PC-3 (cell line): ENCODE results near the gene CNR2. TPM values are rescaled to one million over a fixed set of nuclear protein-coding genes. Genes with fewer than 3 reads are reported as not detected.

Experiments used
- ATAC-seq: fragments of 200-7000 bp; cut with Tn5 transposase; 2 replicates; pipeline ENCODE4 v1.9.1; 2020; ENCODE audit warnings: mild to moderate bottlenecking, moderate library complexity
- BruUV-seq: library from RNA; stranded (reverse); fragments of 400-500 nt; replicated peaks from 2 replicates; lab custom pipeline; 2021; lab: Mats Ljungman, UMichigan
- CTCF ChIA-PET: fragments of 300-600 bp; sonication (Branson Sonifier 250); formaldehyde crosslinking; loops from one replicate; lab custom pipeline; 2022; ENCODE audit warnings: antibody characterized with exemption; lab: Charles Lee
- POLR2A ChIA-PET: fragments of 300-600 bp; sonication (Branson Sonifier 250); formaldehyde crosslinking; loops from one replicate; lab custom pipeline; 2022; ENCODE audit warnings: antibody characterized with exemption; ENCODE audit not compliant: unreplicated experiment; lab: Charles Lee
- DNase-seq: peaks from one replicate; pipeline ENCODE4 v3.0.0-alpha.2; 2015
- H2AFZ ChIP-seq: fragments of 300-600 bp; sonication (generic); 2 replicates; pipeline ENCODE4 v1.6.0; 2016; ENCODE audit warnings: antibody characterized with exemption, low read length
- H3F3A ChIP-seq: fragments of 300-600 bp; sonication (generic); one replicate; pipeline ENCODE4 v1.6.0; 2017; ENCODE audit warnings: antibody characterized with exemption, low read length, control low read depth, mild to moderate bottlenecking; ENCODE audit not compliant: unreplicated experiment
- H3K27ac ChIP-seq: fragments of 300-600 bp; sonication (generic); 2 replicates; pipeline ENCODE4 v1.5.1; 2016; ENCODE audit warnings: mild to moderate bottlenecking, low read length
- H3K27me3 ChIP-seq: fragments of 300-600 bp; sonication (generic); 2 replicates; pipeline ENCODE4 v1.6.1; 2016; ENCODE audit warnings: low read length, mixed read lengths
- H3K36me3 ChIP-seq: fragments of 300-600 bp; sonication (generic); 2 replicates; pipeline ENCODE4 v1.6.1; 2016; ENCODE audit warnings: low read depth, mixed run types, low read length, mixed read lengths
- H3K4me1 ChIP-seq: fragments of 300-600 bp; sonication (generic); 2 replicates; pipeline ENCODE4 v1.5.1; 2016; ENCODE audit warnings: low read length; ENCODE audit not compliant: insufficient read depth
- H3K4me2 ChIP-seq: fragments of 300-600 bp; sonication (generic); 2 replicates; pipeline ENCODE4 v1.6.0; 2016; ENCODE audit warnings: low read length
- H3K4me3 ChIP-seq: fragments of 300-600 bp; sonication (generic); 2 replicates; pipeline ENCODE4 v1.5.1; 2016; ENCODE audit warnings: mild to moderate bottlenecking, low read length, mixed read lengths
- H3K79me2 ChIP-seq: fragments of 300-600 bp; sonication (generic); 2 replicates; pipeline ENCODE4 v1.6.1; 2017; ENCODE audit warnings: low read length, mixed read lengths
- H3K9ac ChIP-seq: fragments of 300-600 bp; sonication (generic); 2 replicates; pipeline ENCODE4 v1.6.0; 2016; ENCODE audit warnings: mild to moderate bottlenecking, low read length
- H3K9me2 ChIP-seq: fragments of 300-600 bp; sonication (generic); replicated peaks from 2 replicates; pipeline ENCODE4 v1.6.1; 2016; ENCODE audit warnings: mixed run types, low read length, mixed read lengths
- H3K9me3 ChIP-seq: fragments of 300-600 bp; sonication (generic); 2 replicates; pipeline ENCODE4 v1.6.1; 2016; ENCODE audit warnings: low read length, mixed read lengths
- H4K20me1 ChIP-seq: fragments of 300-600 bp; sonication (generic); 2 replicates; pipeline ENCODE4 v1.6.1; 2016; ENCODE audit warnings: low read length, mixed read lengths
- EZH2 ChIP-seq: fragments of 300-600 bp; sonication (generic); IDR thresholded peaks from one replicate; pipeline ENCODE4 v1.6.1; 2017; ENCODE audit warnings: antibody characterized with exemption, mild to moderate bottlenecking, low read length; ENCODE audit not compliant: unreplicated experiment
- EZH2phosphoT487 ChIP-seq: fragments of 300-600 bp; sonication (generic); IDR thresholded peaks from 2 replicates; pipeline ENCODE4 v1.6.1; 2018; ENCODE audit warnings: mild to moderate bottlenecking, antibody characterized with exemption, low read length, borderline replicate concordance
- intact Hi-C: fragments of 100-400 bp; cut with micrococcal nuclease; formaldehyde crosslinking; loops from 2 replicates; pipeline ENCODE4 v1.9.0; 2023
- total RNA-seq: library from RNA; depleted of rRNA; stranded (reverse); fragments of >200 nt; gene quantifications from 2 replicates; pipeline ENCODE4 v1.2.3, GENCODE V29; 2014
- TF ChIP-seq, protein P1 (sequence below): fragments of 300-600 bp; sonication (generic); conservative IDR thresholded peaks from 2 replicates; pipeline ENCODE4 v1.5.1; 2017; ENCODE audit warnings: antibody characterized with exemption, low read depth, mild to moderate bottlenecking, low read length

Gene CNR2
- total RNA-seq, 1 experiment from 2014 or later: not detected

DNA sequence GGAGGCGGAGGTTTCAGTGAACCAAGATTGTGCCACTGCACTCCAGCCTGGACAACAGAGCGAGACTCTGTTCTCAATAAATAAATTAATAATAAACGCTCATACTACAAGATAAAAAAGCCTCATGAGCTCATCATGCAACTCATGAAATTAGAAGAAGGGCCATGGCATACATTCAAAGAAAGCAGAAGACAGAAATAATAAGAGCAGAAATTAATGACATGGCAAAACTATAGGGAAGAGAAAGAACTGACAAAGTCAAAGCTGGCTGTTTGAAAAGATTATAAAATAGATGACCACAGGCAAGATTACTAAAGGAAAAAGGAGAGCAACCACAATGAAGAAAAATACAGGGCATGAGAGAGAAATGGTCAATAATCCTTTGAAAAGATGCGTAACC is 30.4 kb downstream of the CNR2 start:
- Histone ChIP-seq H3K4me3 (no peak overlapping the region), H3K9ac (no peak overlapping the region), H3K4me2 (no peak overlapping the region), H3K27me3 (no peaks in the 10 kb centered on the region), H3K27ac (no peak overlapping the region), H4K20me1 (no peaks in the 10 kb centered on the region), H3K9me2 (no peaks in the 10 kb centered on the region), H3F3A (no peaks in the 10 kb centered on the region), H3K4me1 (no peaks in the 10 kb centered on the region), H3K9me3 (0 out of 2 replicates have a peak, but pooled peaks cover 4% of the 10 kb centered on the region), H3K79me2 (no peaks in the 10 kb centered on the region), H3K36me3 (no peaks in the 10 kb centered on the region), H2AFZ (no peak overlapping the region)
- TF ChIP-seq EZH2: no peak
- TF ChIP-seq, protein P1, sequence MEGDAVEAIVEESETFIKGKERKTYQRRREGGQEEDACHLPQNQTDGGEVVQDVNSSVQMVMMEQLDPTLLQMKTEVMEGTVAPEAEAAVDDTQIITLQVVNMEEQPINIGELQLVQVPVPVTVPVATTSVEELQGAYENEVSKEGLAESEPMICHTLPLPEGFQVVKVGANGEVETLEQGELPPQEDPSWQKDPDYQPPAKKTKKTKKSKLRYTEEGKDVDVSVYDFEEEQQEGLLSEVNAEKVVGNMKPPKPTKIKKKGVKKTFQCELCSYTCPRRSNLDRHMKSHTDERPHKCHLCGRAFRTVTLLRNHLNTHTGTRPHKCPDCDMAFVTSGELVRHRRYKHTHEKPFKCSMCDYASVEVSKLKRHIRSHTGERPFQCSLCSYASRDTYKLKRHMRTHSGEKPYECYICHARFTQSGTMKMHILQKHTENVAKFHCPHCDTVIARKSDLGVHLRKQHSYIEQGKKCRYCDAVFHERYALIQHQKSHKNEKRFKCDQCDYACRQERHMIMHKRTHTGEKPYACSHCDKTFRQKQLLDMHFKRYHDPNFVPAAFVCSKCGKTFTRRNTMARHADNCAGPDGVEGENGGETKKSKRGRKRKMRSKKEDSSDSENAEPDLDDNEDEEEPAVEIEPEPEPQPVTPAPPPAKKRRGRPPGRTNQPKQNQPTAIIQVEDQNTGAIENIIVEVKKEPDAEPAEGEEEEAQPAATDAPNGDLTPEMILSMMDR: no peak
- no peak for TF ChIP-seq EZH2phosphoT487
- intact Hi-C loops: no loop called here
- ChIA-PET POLR2A (no interaction called here), CTCF (interaction anchor here (0.7 kb wide), 1 partner anchor 74 kb away, joined by 3 read pairs; no protein-coding TSS in a partner anchor)
- DNase-seq: no peak
- no peak for ATAC-seq
- no TSS peak for BruUV-seq

DNA sequence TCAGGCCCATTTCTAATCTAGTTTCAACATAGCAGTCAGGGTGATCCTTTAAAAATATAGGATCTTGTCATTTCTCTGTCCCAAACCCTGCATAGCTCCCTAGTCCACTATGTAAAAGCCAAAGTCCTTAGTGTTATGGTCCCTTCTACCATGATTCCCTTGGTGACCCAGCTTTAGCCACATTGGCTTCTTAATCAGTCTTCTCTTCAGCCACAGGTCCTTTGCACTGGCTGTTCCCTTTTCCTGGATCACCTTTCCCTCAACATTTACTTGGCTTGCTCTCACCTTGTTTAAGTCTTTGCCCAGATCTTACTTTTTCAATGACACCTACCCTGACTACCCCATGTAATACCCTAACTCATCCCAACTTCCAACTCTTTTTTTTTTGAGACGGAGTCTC is 33.4 kb downstream of the CNR2 start:
- CTCF ChIA-PET: no interaction called here
- H2AFZ ChIP-seq: no peak overlapping the region
- POLR2A ChIA-PET: no interaction called here
- no peaks in the 10 kb centered on the region for H3K4me1 ChIP-seq
- BruUV-seq: no TSS peak
- H3K9me3 ChIP-seq: 0 out of 2 replicates have a peak, but pooled peaks cover 4% of the 10 kb centered on the region
- no peak overlapping the region for H3K4me3 ChIP-seq
- no peaks in the 10 kb centered on the region for H3K36me3 ChIP-seq
- intact Hi-C loops: no loop called here
- no peaks in the 10 kb centered on the region for H3K27me3 ChIP-seq
- ATAC-seq (no peak), DNase-seq (no peak)
- no peak overlapping the region for H3K9ac ChIP-seq
- H3K79me2 ChIP-seq: no peaks in the 10 kb centered on the region
- no peak overlapping the region for H3K27ac ChIP-seq
- TF ChIP-seq, protein P1: no peak
- TF ChIP-seq EZH2phosphoT487 (no peak), EZH2 (no peak)
- no peak overlapping the region for H3K4me2 ChIP-seq
- no peaks in the 10 kb centered on the region for H4K20me1 ChIP-seq
- no peaks in the 10 kb centered on the region for H3K9me2 ChIP-seq
- no peaks in the 10 kb centered on the region for H3F3A ChIP-seq

DNA sequence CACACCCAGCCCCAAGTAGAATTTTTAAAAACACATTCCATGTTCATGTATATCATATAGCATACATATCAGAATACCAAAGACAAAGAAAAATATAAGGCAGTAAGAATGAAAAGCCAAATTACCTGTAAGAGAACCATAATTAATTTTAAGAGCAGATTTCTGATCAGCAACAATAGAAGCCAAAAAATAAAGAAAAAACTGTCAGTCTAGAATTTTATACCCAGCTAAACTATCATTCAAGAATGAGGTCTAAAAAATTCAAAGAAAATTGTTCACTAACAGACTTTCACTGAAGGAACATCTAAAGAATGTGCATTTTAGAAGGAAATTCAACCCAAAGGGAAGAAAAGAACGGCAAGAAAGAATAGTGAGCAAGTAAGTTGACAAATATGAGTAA is 34.5 kb downstream of the CNR2 start:
- POLR2A ChIA-PET: no interaction called here
- CTCF ChIA-PET: no interaction called here
- intact Hi-C loops: no loop called here

More for the DNA sequence above, 34.5 kb downstream of the CNR2 start:
- H3K36me3 ChIP-seq: no peaks in the 10 kb centered on the region
- no peaks in the 10 kb centered on the region for H3K4me1 ChIP-seq
- no peaks in the 10 kb centered on the region for H3F3A ChIP-seq
- no peak overlapping the region for H3K4me3 ChIP-seq
- H3K27ac ChIP-seq: no peak overlapping the region
- TF ChIP-seq EZH2phosphoT487: no peak
- no peak for TF ChIP-seq EZH2
- TF ChIP-seq, protein P1: no peak
- no peak overlapping the region for H2AFZ ChIP-seq
- DNase-seq (no peak), ATAC-seq (no peak)
- 0 out of 2 replicates have a peak, but pooled peaks cover 4% of the 10 kb centered on the region for H3K9me3 ChIP-seq
- H3K79me2 ChIP-seq: no peaks in the 10 kb centered on the region
- H3K9ac ChIP-seq: no peak overlapping the region
- no TSS peak for BruUV-seq
- H3K9me2 ChIP-seq: no peaks in the 10 kb centered on the region
- H4K20me1 ChIP-seq: no peaks in the 10 kb centered on the region
- H3K4me2 ChIP-seq: no peak overlapping the region
- no peaks in the 10 kb centered on the region for H3K27me3 ChIP-seq
